Erythroblast (primary cell): Measurements from ENCODE around the gene PRKD1.
"Not testable (repeated sequence)": the region's sequence is repeated elsewhere in the genome, so short reads cannot be mapped to it uniquely, and the experiment has no call there.

ENCODE experiments used
- DNase-seq, 2 experiments: peaks; one replicate each; lab custom pipeline; 2025; lab: John Stamatoyannopoulos, UW
- GATA1 ChIP-seq: IDR thresholded peaks from 2 replicates; pipeline ENCODE4 v1.6.1; 2011; ENCODE audit warnings: low read depth, mild to moderate bottlenecking, control low read depth, low read length, moderate library complexity
- POLR2A ChIP-seq: IDR thresholded peaks from 2 replicates; pipeline ENCODE4 v1.6.1; 2011; ENCODE audit warnings: mild to moderate bottlenecking, low read length

Gene PRKD1

DNA sequence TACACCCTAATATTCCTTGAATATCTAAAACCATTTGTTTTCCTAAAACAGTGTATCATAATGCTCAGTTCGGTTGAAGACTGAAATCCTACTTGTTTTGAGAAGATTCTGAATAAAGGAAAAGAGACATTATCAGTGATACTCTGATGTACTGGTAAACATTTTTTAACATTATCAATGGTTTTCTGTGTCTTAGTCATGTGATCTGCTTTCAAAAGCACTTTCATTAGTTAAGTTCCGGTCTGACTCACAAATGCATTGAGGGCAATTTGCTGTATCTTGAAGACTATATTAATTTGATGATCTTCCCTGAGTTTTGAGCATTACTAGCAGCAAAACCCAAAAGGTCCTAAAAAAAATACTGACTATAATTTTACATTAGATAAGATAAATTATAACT, 145.6 kb downstream of the PRKD1 start:
- no peak for TF ChIP-seq POLR2A
- no peak for TF ChIP-seq GATA1
- DNase-seq = no peak

GRCh38 chr14:29777142-29777541, 150.5 kb downstream of the PRKD1 start:
- not testable (repeated sequence) for DNase-seq

- TF ChIP-seq GATA1 (no peak), POLR2A (no peak)
- no peak for DNase-seq
Observed at GRCh38 chr14:29773990-29774389, 153.7 kb downstream of the PRKD1 start.

- no peak for TF ChIP-seq GATA1
- TF ChIP-seq POLR2A = no peak
- DNase-seq = no peak
Observed at GRCh38 chr14:29763342-29763858, 164.2 kb downstream of the PRKD1 start.

GRCh38 chr14:29759521-29760340, 167.9 kb downstream of the PRKD1 start:
- DNase-seq = no peak

GRCh38 chr14:29757711-29758233, 169.9 kb downstream of the PRKD1 start:
- no peak for DNase-seq
- no peak for TF ChIP-seq GATA1
- TF ChIP-seq POLR2A = no peak

More at GRCh38 chr14:29759521-29760340, 167.9 kb downstream of the PRKD1 start:
- TF ChIP-seq POLR2A (no peak), GATA1 (no peak)

- TF ChIP-seq POLR2A (no peak), GATA1 (no peak)
- DNase-seq = no peak
Observed at GRCh38 chr14:29757188-29757680, 170.4 kb downstream of the PRKD1 start.

GRCh38 chr14:29756019-29756385, 171.6 kb downstream of the PRKD1 start:
- no peak for TF ChIP-seq POLR2A
- no peak for TF ChIP-seq GATA1
- DNase-seq = no peak

- DNase-seq = no peak
- TF ChIP-seq GATA1 = no peak
- no peak for TF ChIP-seq POLR2A
Observed at GRCh38 chr14:29755311-29756018, 172.2 kb downstream of the PRKD1 start.

DNA sequence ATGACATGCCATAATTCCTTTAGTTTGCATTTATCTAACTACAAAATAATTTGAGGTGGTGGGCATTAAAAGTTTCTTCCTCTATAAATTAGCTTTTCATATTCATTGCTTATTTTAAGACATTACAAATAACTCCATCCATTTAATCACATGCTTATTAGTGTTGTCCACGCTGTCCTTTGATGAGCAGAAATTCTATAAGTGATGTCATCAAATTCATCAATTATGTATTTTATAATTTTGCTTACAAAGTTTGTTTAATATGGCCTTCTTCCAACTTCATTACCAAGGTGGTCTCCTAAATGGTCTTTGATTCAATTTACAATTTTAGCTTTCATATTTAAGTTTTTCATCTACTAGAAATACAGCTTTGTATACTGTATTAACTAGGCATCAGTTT, 173.5 kb downstream of the PRKD1 start:
- no peak for TF ChIP-seq POLR2A
- no peak for TF ChIP-seq GATA1

DNA sequence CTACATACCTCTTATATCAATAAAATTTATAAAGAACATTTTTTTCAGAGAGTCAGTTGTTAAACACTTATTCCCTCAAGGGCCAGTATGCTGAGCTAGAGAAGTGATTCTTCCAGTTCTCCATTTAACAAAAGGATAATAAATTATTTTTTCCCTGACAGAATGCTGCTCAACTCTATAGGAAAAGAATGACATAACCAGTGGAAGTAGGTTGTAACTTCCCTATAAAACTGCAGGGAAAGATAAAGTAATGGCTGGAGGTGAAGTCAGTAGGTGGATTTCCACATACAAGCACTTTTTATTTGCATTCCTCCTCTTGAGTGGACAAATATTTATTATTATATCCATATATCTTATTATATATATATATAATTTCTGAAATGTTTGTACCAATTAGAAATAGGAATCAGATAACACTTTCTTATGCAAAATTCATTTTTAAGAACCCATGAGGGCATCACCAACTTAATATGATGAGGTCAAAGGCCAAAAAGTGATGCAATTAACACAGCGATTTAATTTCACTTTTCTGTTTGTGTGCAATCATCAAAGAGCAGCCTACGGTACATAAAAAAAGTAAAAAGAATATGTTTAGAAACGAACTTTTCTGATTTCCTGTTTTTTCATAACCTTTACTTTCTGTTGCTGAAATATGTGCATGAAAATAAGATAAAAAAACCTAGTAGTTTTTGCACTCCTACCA, 175.3 kb downstream of the PRKD1 start:
- no peak for DNase-seq
- no peak for TF ChIP-seq GATA1
- no peak for TF ChIP-seq POLR2A

More for the DNA sequence above, 173.5 kb downstream of the PRKD1 start:
- no peak for DNase-seq

- no peak for DNase-seq
- TF ChIP-seq GATA1 (no peak), POLR2A (no peak)
Observed at GRCh38 chr14:29749829-29750228, 177.8 kb downstream of the PRKD1 start.

DNA sequence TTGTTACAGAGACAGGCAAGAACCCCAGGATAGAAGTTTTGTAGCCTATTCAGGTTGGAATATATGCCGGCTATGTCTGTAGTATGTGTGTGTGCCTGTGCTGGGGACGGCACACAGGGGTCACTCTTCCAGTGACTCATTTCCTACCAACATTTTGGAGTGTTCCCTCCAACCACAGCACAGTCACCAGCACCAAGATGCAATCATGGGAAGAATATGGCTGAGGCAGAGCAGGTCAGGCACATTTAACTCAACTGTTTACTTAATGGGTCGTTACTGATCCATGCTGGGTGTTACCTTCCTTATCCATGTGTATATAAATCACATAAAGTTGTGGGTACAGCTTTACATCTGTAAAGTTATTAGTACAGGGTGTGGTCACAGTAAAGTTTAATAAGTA, 178.3 kb downstream of the PRKD1 start:
- DNase-seq = no peak
- no peak for TF ChIP-seq POLR2A
- TF ChIP-seq GATA1 = no peak

DNA sequence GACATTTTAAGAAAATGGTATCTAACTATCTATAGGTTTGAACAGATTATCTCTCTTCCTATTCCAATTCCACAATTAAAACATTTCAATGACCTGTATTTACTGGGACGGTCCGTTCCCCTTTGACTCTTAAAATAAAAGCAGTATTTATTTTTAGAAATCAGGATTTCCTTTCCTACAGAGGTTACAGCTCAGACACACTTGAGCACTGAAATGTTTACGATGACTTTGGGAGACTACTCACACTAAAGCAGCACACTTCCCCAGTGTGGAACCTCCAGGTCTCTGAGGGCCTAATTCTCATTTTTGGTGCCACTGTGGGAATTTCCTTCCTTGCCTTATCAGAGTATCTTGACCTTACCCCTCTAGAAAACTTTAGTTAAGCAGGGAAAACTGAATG, 181.8 kb downstream of the PRKD1 start:
- no peak for DNase-seq
- no peak for TF ChIP-seq GATA1
- no peak for TF ChIP-seq POLR2A
